Fibroblast of upper back skin (primary cell): ENCODE measurements around the gene DTX1.

Experiments used
- DNase-seq: peaks from one replicate; pipeline ENCODE4 v3.0.0-alpha.2; 2013

DTX1 gene

DNA sequence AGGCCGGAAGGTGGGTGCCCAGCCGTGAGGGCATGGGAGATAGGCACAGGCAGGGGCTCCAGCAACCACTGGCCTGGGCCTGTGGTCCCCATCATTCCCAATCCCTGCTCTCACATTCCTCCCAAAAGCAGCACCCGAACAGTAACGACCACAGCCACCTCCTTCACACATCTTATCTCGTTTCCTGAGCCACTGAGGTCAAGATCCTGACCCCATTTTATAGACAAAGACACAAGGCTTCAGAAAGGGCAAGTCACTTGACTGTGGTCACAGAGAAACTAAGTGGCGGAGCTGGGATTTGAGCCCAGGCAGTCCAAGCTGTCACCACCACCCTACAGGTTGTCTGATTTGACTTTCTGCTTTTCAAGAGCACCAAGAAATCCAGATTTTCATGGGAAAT is 38.9 kb downstream of the DTX1 start:
- DNase-seq: no peak

DNA sequence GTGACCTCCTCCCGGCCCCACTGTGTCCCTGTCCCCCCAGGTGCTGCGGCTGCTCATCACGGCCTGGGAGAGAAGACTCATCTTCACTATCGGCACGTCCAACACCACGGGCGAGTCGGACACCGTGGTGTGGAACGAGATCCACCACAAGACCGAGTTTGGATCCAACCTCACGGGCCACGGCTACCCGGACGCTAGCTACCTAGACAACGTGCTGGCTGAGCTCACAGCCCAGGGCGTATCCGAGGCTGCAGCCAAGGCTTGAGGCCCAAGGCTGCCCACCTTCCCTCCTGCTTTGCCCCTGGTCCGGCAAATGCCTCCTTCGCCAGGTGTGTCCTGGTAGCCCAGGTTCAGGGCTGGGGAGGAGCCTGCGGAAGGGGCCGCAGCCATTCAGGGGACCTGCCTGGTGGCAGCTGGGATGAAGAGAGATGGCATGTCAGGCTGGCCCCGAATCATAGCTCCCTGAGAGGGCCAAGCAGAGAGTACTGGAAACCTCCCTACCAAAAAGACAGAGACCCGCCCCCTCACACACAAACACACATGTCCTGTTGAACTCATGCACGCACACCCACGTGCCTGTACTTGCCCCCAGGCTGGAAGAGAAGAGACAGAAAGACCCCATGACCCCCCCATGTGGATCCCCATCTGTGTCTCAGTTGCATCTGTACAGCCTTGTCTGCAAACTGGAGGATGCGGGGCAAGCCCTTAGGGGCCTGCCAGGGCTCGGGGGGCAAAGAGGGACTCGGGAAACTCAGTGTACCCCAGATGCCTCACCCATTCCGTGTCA is 40.3 kb downstream of the DTX1 start:
- no peak for DNase-seq

DNA sequence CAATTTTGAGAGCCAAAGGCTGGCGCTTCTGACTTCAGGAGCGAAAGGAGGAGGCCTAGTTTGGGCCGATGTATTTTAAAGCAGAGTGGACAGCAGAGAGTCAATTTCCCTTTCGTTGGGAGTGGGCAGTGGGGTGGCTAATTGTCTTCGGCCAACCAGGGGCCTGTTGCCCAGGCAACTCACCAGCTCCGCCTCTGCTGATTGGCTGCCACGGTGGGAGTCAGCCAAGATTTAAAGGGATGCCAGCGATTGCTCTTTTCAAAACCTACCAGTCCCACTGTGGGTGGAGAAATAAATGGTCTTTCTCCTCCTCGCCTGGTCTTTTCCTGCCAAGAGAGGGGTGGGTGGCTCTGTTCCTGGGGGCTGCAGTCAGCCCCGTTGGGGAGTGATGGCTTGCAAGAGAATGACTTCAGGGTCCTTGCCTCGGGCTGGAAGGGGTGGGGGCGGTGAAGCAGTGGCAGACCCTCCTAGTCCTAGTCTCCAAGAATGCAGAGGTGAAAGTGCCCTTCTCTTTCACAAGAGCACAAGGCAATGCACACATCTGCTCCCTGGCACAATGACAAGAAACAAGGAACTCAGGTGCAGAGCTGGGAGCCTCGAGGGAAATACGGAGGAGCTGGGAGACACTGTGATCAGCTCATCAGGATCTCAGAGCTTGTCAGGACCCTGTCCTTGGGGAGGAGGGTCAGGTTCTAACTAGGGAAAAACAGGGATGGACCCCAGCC is 41.3 kb downstream of the DTX1 start:
- no peak for DNase-seq

GRCh38 chr12:113098441-113099028 is 42.0 kb downstream of the DTX1 start:
- DNase-seq: peak; percentile 57

DNA sequence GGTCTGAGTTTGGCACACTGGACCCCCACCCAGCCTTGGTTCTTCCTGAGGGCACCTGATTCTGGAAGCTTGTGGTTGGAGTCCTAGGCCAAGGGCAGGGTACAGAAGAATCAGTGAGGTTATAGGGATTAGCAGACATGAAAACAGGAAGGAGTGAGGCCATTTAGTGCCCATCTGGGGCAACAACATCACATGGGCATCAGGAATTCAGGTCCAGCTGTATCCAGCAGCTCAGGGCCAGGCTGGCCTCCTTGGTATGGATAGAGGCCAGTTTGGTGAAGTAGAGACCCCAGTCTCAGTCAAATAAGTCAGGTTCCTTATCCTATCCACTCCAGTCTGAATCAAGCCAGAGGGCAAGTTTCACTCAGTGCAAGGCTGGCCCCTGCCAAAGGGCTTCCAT is 42.8 kb downstream of the DTX1 start:
- no peak for DNase-seq

DNA sequence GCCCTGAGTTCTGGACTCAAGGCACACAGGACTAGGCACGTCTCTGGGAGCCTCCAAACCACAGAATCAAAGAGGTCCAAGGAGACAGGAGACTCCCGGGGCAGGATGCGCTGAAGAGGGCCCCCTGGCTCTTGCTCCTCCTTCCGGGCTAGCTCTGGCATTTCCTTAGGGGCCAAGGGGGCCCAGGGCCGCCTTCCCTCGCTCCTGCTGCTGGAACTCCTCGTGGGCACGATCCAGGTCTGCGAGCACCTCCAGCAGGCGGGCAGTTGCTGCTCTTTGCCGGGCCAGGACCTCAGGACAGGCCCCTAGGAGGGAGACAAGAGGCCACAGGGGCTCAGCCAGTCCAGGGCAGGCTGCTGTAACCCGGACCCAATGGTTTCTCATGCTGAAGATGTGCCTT is 43.2 kb downstream of the DTX1 start:
- DNase-seq: no peak

DNA sequence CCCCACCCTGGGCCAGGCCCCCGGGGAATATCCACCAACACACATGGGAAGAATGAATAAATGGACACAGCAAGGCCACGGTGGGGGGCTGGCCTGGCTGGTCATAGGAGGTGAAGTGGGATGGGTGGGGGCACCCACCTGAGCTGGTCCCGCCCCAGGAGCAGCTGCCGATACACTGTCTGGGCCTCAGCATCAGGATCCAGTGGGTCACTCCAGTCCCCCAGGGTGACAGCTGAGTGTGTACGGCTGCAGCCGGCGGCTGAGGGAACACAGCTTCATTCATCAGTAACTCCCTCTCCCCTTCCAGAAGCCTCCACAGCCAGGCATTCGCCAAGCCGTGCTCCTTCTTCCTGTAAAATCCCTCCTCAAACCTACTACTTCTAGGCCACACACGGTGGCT is 45.2 kb downstream of the DTX1 start:
- DNase-seq: no peak

DNA sequence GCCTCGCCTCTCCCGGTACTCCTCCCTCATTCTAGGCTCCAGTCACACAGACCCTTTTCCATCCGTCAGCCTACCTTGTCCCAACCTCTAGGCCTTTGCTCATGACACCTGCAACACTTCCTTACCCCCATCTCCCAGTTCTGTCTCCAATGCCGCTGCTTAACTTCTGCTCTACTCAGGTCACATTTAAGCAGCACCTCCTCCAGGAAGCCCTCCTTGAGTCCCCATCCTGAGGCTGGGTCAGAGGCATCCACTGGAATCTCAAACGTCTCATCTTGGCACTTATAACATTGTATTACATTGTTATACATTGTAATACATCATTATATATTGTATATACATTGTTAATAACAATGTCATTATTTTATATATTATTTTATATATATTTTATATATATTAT is 46.3 kb downstream of the DTX1 start:
- no peak for DNase-seq

DNA sequence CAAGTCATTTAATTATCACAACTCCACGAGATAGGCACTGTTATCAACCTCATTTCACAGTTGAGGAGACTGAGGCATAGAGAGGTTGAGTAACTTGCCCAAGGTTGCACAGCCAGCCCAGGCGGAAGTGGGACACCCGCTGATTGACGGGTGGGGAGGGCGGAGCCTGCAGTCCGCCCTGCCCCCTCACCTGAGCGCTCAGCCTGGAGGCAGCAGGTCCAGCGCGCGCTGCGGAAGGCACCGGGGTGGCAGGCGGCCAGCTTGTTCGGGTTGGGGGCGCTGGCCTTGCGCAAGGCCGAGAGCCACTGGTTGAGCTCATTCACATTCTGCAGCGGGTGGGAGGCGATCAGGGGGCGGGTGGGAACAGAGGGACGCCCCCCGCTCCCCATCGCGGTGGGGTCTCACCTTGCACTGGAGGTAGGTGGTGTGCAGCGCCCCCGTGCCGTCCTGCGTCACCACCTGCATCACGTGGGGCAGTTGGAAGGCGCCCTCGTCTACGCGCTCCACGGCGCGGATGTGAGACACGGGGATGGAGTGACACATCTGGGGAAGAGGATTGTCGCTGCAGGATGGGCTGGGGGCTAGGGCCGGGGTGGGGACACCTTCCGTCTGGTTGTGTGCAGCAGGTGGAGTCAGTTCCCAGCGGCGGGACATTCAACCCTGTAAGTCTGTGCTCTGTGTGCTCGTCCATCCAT is 47.4 kb downstream of the DTX1 start:
- DNase-seq: no peak

DNA sequence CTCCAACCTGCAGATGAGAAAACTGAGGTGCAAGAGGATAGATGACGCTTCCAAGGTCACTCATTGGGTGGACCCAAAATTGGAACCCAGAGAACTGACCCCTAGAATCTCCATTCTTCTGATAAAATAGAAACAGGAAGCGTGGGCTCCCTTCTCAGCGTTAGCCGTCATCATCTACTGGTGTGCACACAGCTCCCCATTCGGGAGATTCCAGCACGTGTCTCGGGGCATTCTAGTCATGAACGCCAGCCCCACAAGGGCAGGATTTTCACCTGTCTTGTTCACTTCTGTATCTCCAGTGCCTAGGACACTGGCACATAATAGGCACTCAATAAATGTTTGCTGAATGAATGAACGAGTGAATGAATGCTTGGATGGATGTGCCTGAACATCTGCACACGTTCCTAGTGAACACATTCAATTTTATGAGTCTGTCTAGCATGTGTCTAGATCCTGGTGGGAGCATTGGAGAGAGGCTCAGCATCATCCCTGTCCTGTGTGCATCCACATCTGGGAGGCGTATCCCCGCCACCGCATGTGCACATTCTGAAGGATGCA is 48.5 kb downstream of the DTX1 start:
- no peak for DNase-seq

GRCh38 chr12:113105606-113106271 is 49.2 kb downstream of the DTX1 start:
- DNase-seq: no peak

GRCh38 chr12:113106361-113106760 is 49.8 kb downstream of the DTX1 start:
- no peak for DNase-seq

DNA sequence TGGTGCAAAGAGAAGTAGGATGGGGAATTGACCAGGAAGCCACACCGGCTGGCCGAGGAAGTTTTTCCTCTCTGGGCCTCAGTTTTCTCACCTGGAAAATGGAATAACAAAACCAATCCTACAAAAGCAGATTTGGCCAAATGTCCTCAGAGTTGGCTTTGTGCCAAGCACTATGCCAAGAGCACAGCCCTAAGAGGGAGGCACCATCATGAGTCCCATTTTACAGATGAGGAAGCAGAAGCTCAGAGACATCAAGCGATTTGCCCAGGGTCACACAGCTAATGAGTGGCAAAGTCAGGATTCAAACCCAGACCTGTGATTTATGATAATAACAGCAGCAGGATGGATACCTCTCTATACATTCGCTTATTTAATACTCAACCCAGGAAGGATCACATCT is 51.8 kb downstream of the DTX1 start:
- no peak for DNase-seq

DNA sequence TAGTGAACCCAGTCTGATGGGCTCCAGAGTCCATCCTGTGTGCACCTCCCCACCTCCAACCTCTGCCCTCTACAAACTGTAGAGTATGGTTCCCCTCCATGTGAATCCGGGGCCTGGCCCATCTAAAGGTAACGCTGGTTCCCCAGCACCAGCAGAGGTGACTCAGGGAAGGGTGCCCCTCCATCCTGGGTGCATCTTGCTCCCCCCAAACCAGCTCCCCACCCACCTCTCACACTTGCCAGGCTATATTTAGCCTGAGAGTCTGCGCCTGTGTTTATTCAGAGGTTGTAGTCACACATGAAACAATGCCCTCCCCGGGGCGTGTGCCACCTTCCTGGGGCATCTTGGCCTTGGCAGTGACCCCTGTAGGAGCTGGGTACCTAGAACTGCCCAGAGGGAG is 52.8 kb downstream of the DTX1 start:
- no peak for DNase-seq

DNA sequence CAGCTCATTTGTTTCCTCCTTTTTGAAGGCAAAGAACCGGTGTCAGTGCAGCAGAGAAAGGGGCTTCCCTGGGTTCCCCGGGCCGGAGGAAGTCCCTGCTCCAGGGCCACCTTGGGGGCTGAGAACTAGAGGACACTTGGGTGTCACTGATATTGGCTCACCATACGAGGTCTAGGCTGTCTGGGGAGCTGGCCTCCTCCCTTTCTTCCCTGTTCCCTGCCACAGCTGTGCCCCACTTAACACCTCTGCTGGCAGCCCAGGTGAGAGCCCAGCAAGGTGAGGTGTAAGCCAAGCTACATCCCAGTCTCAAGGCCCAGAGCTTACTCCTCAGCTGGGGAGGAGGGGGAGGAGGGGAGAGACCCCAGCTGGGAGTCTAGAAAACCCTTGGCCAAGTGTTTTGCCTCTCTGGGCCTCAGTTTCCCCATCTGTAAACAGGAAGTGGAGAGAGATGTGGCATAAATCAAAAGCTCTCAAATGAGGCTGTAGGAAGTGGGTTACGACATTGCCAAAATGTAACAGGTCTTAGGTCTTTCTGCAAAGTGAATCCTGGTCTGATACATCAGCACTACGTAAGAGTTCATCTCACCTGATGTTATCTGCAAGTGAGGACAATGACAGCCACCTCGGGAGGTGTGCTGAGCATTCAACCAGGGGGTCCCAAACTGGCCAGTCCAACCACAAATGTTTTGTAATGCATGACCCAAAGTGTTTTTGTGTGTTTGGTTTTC is 53.5 kb downstream of the DTX1 start:
- no peak for DNase-seq

- no peak for DNase-seq
These were observed 54.7 kb downstream of the DTX1 start for GRCh38 chr12:113111247-113111646.

- no peak for DNase-seq
These were observed 55.7 kb downstream of the DTX1 start for GRCh38 chr12:113112043-113112899.

- no peak for DNase-seq
These were observed 56.9 kb downstream of the DTX1 start for GRCh38 chr12:113113397-113113796.

- no peak for DNase-seq
These were observed 58.1 kb downstream of the DTX1 start for GRCh38 chr12:113114447-113115178.

GRCh38 chr12:113115455-113116126 is 59.1 kb downstream of the DTX1 start:
- no peak for DNase-seq
